ENCODE measurements around the gene CRYBB3. TPM values are rescaled to one million over a fixed set of nuclear protein-coding genes. Genes with fewer than 3 reads are reported as not detected.
A peak's percentile ranks its signal among the peaks of the same experiment; 100 is the strongest.
"Not testable (repeated sequence)": the region's sequence is repeated elsewhere in the genome, so short reads cannot be mapped to it uniquely, and the experiment has no call there.

CRYBB3 gene
- total and polyA plus RNA-seq, 2 of the 13 experiments (the other 11 are each of a cell fraction or from before 2014, with no cell fraction given): 0.18 to 0.28 TPM

GRCh38 chr22:25238058-25238457 is 38.4 kb downstream of the CRYBB3 start:
- CTCF ChIA-PET (ENCODE audit: low intra/inter-chr PET ratio, low total read pairs); H3K4me2 ChIP-seq (ENCODE audit: low read depth, low read length); H3K36me3 ChIP-seq (replicated peaks in 1 of 2; ENCODE audit: control insufficient read depth in 1 of 2, insufficient read depth in 2 of 2, low read length in 2 of 2); H3K9ac ChIP-seq (ENCODE audit: insufficient read depth, low read depth, low read length); H3K4me3 ChIP-seq (replicated peaks in 1 of 3; ENCODE audit: insufficient read depth in 1 of 3, low read depth in 2 of 3, low read length in 3 of 3); POLR2A ChIA-PET; BruUV-seq (replicated peaks); DNase-seq (ENCODE audit: low spot score); H3K27ac ChIP-seq (ENCODE audit: extremely low read length, insufficient read depth, low read length); H3K9me3 ChIP-seq (ENCODE audit: low read length); H2AFZ ChIP-seq (ENCODE audit: low read length); H3K79me2 ChIP-seq (ENCODE audit: insufficient read depth, low read length); H4K20me1 ChIP-seq (ENCODE audit: insufficient read depth, low read length); ATAC-seq; FAIRE-seq; H3K4me1 ChIP-seq (ENCODE audit: insufficient read depth, low read length): not testable (repeated sequence)
- intact Hi-C loops (cut with micrococcal nuclease; ENCODE audit: unreplicated experiment) (loop anchor here (5.0 kb wide), 1 partner anchor 74 kb away; no protein-coding TSS in a partner anchor), in situ Hi-C loops (cut with HindIII; ENCODE audit: extremely low pct_ligation_motif_present, low pct_unique_long_range_greater_than_20kb) (loop anchor here (5.0 kb wide), 1 partner anchor 94 kb away; no protein-coding TSS in a partner anchor)
- WGBS (ENCODE audit: low lambda C conversion rate): 8% methylated on average over 6 of the region's 9 CpGs
- peaks cover 2 to 22% of the 10 kb centered on the region in 2 experiments; a peak in 1 of 5 replicates for H3K27me3 ChIP-seq (ENCODE audit: control insufficient read depth in 1 of 2, insufficient read depth in 2 of 2, low read length in 2 of 2)
- peak; percentile 86 for TF ChIP-seq RFX5 (IDR thresholded peaks at IDR 0.05; ENCODE audit: low read depth, low read length)

DNA sequence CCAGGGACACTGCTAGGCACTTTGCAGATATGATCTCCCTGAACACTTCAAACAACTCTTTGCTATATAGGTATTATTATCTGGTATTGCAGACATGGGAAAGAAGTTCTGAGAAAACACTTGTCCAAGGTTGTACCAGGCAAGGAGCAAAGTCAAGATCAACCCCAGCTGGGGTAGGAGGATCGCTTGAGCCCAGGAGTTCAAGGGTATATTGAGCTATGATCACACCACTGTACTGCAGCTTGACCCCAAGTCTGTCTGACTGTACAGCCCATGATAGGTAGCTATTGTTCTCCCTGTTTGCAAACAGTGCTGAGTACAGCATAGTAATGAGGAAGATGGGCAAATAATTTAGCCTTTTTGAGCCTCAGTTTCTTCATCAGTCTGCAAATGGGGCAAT is 55.5 kb downstream of the CRYBB3 start:
- H3K27me3 ChIP-seq (ENCODE audit: control insufficient read depth in 1 of 2, insufficient read depth in 2 of 2, low read length in 2 of 2); H3K27ac ChIP-seq (ENCODE audit: extremely low read length, insufficient read depth, low read length); H3K4me1 ChIP-seq (ENCODE audit: insufficient read depth, low read length); CTCF ChIA-PET (ENCODE audit: low intra/inter-chr PET ratio, low total read pairs); H3K4me2 ChIP-seq (ENCODE audit: low read depth, low read length); DNase-seq (ENCODE audit: low spot score); H3K79me2 ChIP-seq (ENCODE audit: insufficient read depth, low read length); H3K4me3 ChIP-seq (replicated peaks in 1 of 3; ENCODE audit: insufficient read depth in 1 of 3, low read depth in 2 of 3, low read length in 3 of 3); BruUV-seq (replicated peaks); H3K36me3 ChIP-seq (replicated peaks in 1 of 2; ENCODE audit: control insufficient read depth in 1 of 2, insufficient read depth in 2 of 2, low read length in 2 of 2); H4K20me1 ChIP-seq (ENCODE audit: insufficient read depth, low read length); in situ Hi-C loops (cut with HindIII; ENCODE audit: extremely low pct_ligation_motif_present, low pct_unique_long_range_greater_than_20kb); POLR2A ChIA-PET; H2AFZ ChIP-seq (ENCODE audit: low read length); H3K9me3 ChIP-seq (ENCODE audit: low read length); intact Hi-C loops (cut with micrococcal nuclease; ENCODE audit: unreplicated experiment); H3K9ac ChIP-seq (ENCODE audit: insufficient read depth, low read depth, low read length); TF ChIP-seq SOX13 (IDR thresholded peaks at IDR 0.05): not testable (repeated sequence)
- no CpG with 5 or more reads among the region's 1 CpG for WGBS (ENCODE audit: low lambda C conversion rate)
- FAIRE-seq: peak; percentile 46
- peak; percentile 66; the same call in 1 of the 2 replicates for TF ChIP-seq BCL6 (CRISPR knock-in tag; IDR thresholded peaks at IDR 0.05)
- peak; percentile 34; the same call in 1 of the 2 replicates for TF ChIP-seq RXRA (CRISPR knock-in tag; IDR thresholded peaks at IDR 0.05)
- peak; percentile 79 for TF ChIP-seq RARA (CRISPR knock-in tag; IDR thresholded peaks at IDR 0.05)
- peak; percentile 95 for TF ChIP-seq SKI (IDR thresholded peaks at IDR 0.05; ENCODE audit: partially characterized antibody)
- peak; percentile 11; the same call in 1 of the 2 replicates for TF ChIP-seq SALL1 (CRISPR knock-in tag; IDR thresholded peaks at IDR 0.05)
- 0 out of 4 replicates have a peak, but pooled peaks of 1 of the 2 experiments have one; percentile 19 for TF ChIP-seq SOX13 (CRISPR knock-in tag; conservative IDR thresholded peaks at IDR 0.05 in 1 of 2, IDR thresholded peaks at IDR 0.05 in 1 of 2)
- peak; percentile 89 for ATAC-seq

Small RNA genes within 50 kb of the gene (small RNA-seq; reads per million reads assigned to genes)
- gene Z99916.2 (ENCODE audit: insufficient read depth in 2 of 3, insufficient read length in 3 of 3, low read depth in 2 of 3, low replicate concordance in 1 of 3): 0 reads per million in 3 experiments

Other genes starting within 250 kb of the CRYBB3 start
- gene KIAA1671, start 247.1 kb upstream of the CRYBB3 start, total RNA-seq (2016; rRNA removed; fragmentation: Illumina TruSeq; extraction: Trizol): 12.0 and 13.5 TPM in 2 replicates
- gene KIAA1671, start 247.1 kb upstream of the CRYBB3 start, polyA plus RNA-seq (2011; rRNA removed): 13.6 and 13.7 TPM in 2 replicates
- gene CRYBB2, start 19.8 kb downstream of the CRYBB3 start, total RNA-seq (2016; rRNA removed; fragmentation: Illumina TruSeq; extraction: Trizol): 0.18 TPM in 1 of 2 replicates, not detected in the other
- gene CRYBB2, start 19.8 kb downstream of the CRYBB3 start, polyA plus RNA-seq (2011; rRNA removed): 0.11 and 0.18 TPM in 2 replicates

All from HepG2 (cell line).